Astrocyte of the spinal cord (primary cell): ENCODE results near the gene CHTF8.

ENCODE experiments used
- DNase-seq: peaks from one replicate; pipeline ENCODE4 v3.0.0; 2011; ENCODE audit warnings: low read depth, low spot score
- H3K4me3 ChIP-seq: 2 replicates; pipeline ENCODE4 v1.5.1; 2011; ENCODE audit warnings: low read depth, mild to moderate bottlenecking, low read length, moderate library complexity
- in situ Hi-C: cut with HindIII; loops from 2 replicates; pipeline ENCODE4 v1.10.0; 2017; ENCODE audit warnings: low sequenced_read_pairs
- TF ChIP-seq, protein P1 (sequence below): IDR thresholded peaks from 2 replicates; pipeline ENCODE4 v1.5.1; 2012; ENCODE audit warnings: low read depth, mild to moderate bottlenecking, low read length, inconsistent platforms

The CHTF8 gene

DNA sequence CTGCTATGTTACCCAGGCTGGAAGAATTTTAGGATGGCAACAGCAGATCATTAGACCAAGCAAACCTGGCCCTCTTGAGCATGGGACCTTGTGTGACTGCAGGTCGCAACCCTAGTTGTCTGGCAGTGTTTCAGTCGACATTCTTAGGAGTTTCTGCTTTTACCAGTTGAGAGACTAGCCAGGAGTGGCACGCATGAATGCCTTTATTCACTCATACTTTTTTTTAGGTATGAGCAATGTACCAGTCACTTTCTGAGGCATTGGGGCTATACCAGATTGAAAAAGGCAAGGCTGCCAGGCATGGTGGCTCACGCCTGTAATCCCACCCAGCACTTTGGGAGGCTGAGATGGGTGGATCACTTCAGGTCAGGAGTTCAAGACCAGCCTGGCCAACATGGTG, 55.1 kb downstream of the CHTF8 start:
- no peak overlapping the region for H3K4me3 ChIP-seq
- TF ChIP-seq, protein P1, sequence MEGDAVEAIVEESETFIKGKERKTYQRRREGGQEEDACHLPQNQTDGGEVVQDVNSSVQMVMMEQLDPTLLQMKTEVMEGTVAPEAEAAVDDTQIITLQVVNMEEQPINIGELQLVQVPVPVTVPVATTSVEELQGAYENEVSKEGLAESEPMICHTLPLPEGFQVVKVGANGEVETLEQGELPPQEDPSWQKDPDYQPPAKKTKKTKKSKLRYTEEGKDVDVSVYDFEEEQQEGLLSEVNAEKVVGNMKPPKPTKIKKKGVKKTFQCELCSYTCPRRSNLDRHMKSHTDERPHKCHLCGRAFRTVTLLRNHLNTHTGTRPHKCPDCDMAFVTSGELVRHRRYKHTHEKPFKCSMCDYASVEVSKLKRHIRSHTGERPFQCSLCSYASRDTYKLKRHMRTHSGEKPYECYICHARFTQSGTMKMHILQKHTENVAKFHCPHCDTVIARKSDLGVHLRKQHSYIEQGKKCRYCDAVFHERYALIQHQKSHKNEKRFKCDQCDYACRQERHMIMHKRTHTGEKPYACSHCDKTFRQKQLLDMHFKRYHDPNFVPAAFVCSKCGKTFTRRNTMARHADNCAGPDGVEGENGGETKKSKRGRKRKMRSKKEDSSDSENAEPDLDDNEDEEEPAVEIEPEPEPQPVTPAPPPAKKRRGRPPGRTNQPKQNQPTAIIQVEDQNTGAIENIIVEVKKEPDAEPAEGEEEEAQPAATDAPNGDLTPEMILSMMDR, result no peak
- peak; percentile 71 for DNase-seq
- in situ Hi-C loops, result no loop called here

DNA sequence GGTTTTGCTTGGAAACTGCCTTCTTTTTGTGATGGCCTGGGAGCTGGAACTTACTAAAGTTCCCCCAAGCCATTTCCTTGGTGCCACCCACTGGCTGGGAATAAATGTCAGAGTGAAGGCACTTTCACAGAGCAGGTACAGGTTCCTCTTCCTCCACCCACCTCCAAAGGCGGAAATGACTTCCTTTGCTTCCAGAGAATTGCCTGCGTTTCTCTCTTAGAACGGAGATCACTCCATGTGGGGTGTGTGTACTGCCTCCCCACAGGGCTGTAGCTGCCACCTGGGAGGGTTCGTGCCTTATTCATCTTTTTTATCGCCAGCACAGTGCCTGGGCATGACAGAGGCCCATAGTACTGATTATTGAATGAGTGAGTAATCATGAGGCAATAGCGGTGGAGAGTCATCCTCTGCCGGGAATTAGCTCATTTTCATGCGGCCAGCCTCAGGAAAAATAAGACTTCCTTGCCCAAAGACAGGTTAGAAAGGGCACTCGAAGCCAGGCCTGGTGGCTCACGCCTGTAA, 59.1 kb downstream of the CHTF8 start:
- in situ Hi-C loops, result no loop called here
- TF ChIP-seq, protein P1, result no peak
- DNase-seq, result peak; percentile 90
- H3K4me3 ChIP-seq, result no peak overlapping the region

DNA sequence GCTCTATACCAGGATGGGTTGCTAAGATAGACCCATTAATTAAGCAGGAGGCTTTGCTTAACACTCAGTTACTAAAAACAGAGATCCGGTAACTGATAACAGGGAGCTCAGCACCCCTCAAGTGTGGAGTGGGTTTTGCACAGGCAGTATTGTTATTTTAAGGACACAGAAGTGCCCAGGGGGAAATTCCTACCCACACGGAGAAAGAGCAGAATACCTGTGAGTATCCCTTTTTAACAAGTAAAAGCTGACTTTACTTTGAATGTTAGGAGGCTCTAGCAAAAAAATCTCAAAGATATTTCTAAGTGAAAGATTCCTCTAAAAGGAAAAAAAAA, 59.8 kb downstream of the CHTF8 start:
- TF ChIP-seq, protein P1, result no peak
- in situ Hi-C loops, result no loop called here
- no peak overlapping the region for H3K4me3 ChIP-seq
- no peak for DNase-seq

DNA sequence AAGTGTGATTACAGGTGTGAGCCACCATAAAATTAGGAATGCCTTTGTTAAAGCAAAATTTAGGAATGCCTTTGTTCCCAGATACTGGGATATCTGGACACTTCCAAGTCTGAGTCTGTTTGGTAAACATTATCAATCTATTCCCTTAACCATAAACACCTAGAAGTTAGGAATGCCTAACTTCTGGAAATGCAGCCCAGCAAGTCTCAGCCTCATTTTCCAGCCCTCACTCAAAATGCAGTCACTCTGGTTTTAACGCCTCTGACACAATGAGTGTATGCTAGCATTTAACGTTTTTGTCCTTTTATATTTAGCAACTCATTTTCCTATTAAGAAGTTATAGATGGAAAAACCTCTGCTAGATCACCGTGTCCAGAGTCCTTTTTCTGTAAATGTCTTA, 61.4 kb downstream of the CHTF8 start:
- in situ Hi-C loops, result no loop called here
- TF ChIP-seq, protein P1, result no peak
- DNase-seq, result no peak
- H3K4me3 ChIP-seq, result no peak overlapping the region

DNA sequence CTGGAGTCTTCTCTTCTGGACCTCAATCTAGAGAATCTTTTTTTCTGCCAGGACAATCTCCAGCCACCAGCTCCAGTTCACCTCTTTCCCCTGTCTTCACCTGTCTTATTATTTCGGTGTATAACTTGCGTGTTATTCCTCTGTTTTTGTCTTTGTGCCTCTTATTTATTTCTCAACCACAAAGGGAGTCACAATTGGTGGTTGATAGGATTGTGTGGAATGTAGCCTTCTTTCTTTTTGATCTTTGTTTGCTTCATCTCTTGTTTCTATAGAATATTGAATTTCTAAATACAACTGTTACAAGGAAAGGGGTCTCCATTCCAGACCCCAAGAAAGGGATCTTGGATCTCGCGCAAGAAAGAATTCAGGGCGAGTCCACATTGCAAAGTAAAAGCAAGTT, 62.9 kb downstream of the CHTF8 start:
- no peak for DNase-seq
- in situ Hi-C loops, result no loop called here

More for the DNA sequence above, 62.9 kb downstream of the CHTF8 start:
- TF ChIP-seq, protein P1, result no peak
- no peak overlapping the region for H3K4me3 ChIP-seq
